Adrenal gland (tissue), 5 donors: ENCODE measurements around the gene LAMA2.

Experiments
- CTCF ChIP-seq, 6 experiments: fragments of 450-650 bp in 4 of 6; fragments of 200-600 bp in 2 of 6; sonication (generic) in 1 of 6; IDR thresholded peaks; 1 replicate in 5 of 6; 2 replicates in 1 of 6; pipeline versions ENCODE4 v1.5.1 to v1.8.0; 2016 to 2021; ENCODE audit warnings: antibody characterized with exemption in 6 of 6, mild to moderate bottlenecking in 2 of 6, moderate library complexity in 1 of 6
- POLR2A ChIP-seq, 2 donors: fragments of 450-650 bp; IDR thresholded peaks; one replicate each; pipeline ENCODE4 v1.6.1; 2017; ENCODE audit warnings: antibody characterized with exemption in 2 of 2, mild to moderate bottlenecking in 2 of 2, moderate library complexity in 1 of 2
- donor health status: DM: no; HTN: no; CAD: no.

GRCh38 chr6:129472239-129472638 lies 589.3 kb downstream of the LAMA2 start:
- TF ChIP-seq CTCF (IDR thresholded peaks at IDR 0.05) (no peak), POLR2A (IDR thresholded peaks at IDR 0.05) (no peak)
